ENCODE data around the gene PRKD2.

DNA sequence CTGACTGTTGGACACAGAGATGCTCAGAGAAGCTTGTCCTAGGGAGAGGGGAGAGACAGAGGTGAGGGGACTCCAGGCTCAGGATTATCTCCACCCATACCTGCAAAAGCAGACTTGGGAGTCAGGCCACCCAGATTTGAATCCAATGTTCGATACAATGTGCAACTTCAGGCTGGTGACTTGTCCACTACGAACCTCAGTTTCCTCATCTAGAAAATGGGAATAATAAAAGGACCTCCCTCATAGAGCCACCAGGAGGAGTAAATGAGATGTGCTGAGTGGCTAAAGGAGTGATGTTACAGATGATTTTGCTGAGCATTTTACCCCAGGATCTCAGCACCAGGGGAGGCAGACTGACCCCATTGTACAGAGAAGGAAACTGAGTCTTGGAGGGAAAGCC lies 25.0 kb downstream of the PRKD2 start:
- TF ChIP-seq, protein P1, sequence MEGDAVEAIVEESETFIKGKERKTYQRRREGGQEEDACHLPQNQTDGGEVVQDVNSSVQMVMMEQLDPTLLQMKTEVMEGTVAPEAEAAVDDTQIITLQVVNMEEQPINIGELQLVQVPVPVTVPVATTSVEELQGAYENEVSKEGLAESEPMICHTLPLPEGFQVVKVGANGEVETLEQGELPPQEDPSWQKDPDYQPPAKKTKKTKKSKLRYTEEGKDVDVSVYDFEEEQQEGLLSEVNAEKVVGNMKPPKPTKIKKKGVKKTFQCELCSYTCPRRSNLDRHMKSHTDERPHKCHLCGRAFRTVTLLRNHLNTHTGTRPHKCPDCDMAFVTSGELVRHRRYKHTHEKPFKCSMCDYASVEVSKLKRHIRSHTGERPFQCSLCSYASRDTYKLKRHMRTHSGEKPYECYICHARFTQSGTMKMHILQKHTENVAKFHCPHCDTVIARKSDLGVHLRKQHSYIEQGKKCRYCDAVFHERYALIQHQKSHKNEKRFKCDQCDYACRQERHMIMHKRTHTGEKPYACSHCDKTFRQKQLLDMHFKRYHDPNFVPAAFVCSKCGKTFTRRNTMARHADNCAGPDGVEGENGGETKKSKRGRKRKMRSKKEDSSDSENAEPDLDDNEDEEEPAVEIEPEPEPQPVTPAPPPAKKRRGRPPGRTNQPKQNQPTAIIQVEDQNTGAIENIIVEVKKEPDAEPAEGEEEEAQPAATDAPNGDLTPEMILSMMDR (IDR thresholded peaks at IDR 0.05): no peak
- no peak for TF ChIP-seq POLR2A (IDR thresholded peaks at IDR 0.05)
